Endothelial cell of umbilical vein (primary cell): ENCODE results near the gene VRK2. TPM values are rescaled to one million over a fixed set of nuclear protein-coding genes. Genes with fewer than 3 reads are reported as not detected.

Experiments used
- BruUV-seq: library from RNA; stranded (reverse); fragments of 400-500 nt; replicated peaks from 2 replicates; lab custom pipeline; 2021; lab: Mats Ljungman, UMichigan
- CTCF ChIA-PET: fragments of 300-600, 350-600 bp; sonication (Branson Sonifier 250); formaldehyde crosslinking; loops from one replicate; lab custom pipeline; 2021; ENCODE audit warnings: antibody characterized with exemption, inconsistent platforms; lab: Charles Lee
- POLR2A ChIA-PET: fragments of 300-600, 350-600 bp; sonication (Branson Sonifier 250); formaldehyde crosslinking; loops from one replicate; lab custom pipeline; 2021; ENCODE audit warnings: antibody characterized with exemption, inconsistent platforms; lab: Charles Lee
- DNase-seq: peaks from one replicate; pipeline ENCODE4 v3.0.0-alpha.2; 2011; ENCODE audit warnings: low read depth, low spot score
- FAIRE-seq: peaks from 2 replicates; lab custom pipeline; 2011; peaks lifted over from hg19 to GRCh38; lab: Jason Lieb, UNC
- H2AFZ ChIP-seq: 2 replicates; pipeline ENCODE4 v1.6.0; 2012; ENCODE audit warnings: low read depth, low read length, control low read depth, inconsistent platforms
- H3K27ac ChIP-seq: 2 replicates; pipeline ENCODE4 v1.5.1; 2011; ENCODE audit warnings: low read depth, mild to moderate bottlenecking, control low read depth, low read length, moderate library complexity; ENCODE audit not compliant: insufficient read depth
- H3K27me3 ChIP-seq, 2 experiments: 2 replicates each; pipeline versions ENCODE4 v1.6.0 to v1.6.1; 2011; ENCODE audit warnings: low read length in 2 of 2, mixed read lengths in 1 of 2; ENCODE audit not compliant: control insufficient read depth in 2 of 2, insufficient read depth in 2 of 2
- H3K36me3 ChIP-seq, 2 experiments: 2 replicates in 1 of 2; 3 replicates in 1 of 2; pipeline ENCODE4 v1.5.1; 2011; ENCODE audit warnings: low read length in 2 of 2, mild to moderate bottlenecking in 1 of 2, moderate library complexity in 1 of 2; ENCODE audit not compliant: control insufficient read depth in 2 of 2, insufficient read depth in 2 of 2; ENCODE audit errors: extremely low read depth in 1 of 2
- H3K4me1 ChIP-seq: 3 replicates; pipeline ENCODE4 v1.5.1; 2011; ENCODE audit warnings: mild to moderate bottlenecking, low read length; ENCODE audit not compliant: control insufficient read depth, insufficient read depth; ENCODE audit errors: extremely low read depth
- H3K4me2 ChIP-seq: 2 replicates; pipeline ENCODE4 v1.6.1; 2011; ENCODE audit warnings: low read length, control low read depth, mixed read lengths; ENCODE audit not compliant: insufficient read depth
- H3K4me3 ChIP-seq, 3 experiments: fragments of 200-600 bp in 1 of 3; sonication (generic), shearing (Covaris generic) in 1 of 3; replicated peaks in 1 of 3; 2 replicates each; pipeline ENCODE4 v1.5.1; 2011 to 2016; ENCODE audit warnings: control low read depth in 3 of 3, low read length in 3 of 3, mild to moderate bottlenecking in 2 of 3, inconsistent platforms in 1 of 3, low read depth in 1 of 3, moderate library complexity in 1 of 3; ENCODE audit not compliant: insufficient read depth in 1 of 3
- H3K79me2 ChIP-seq: 2 replicates; pipeline ENCODE4 v1.6.0; 2012; ENCODE audit warnings: low read length, inconsistent platforms; ENCODE audit not compliant: control insufficient read depth, insufficient read depth
- H3K9ac ChIP-seq: replicated peaks from 2 replicates; pipeline ENCODE3; 2011; ENCODE audit warnings: low read length, control low read depth; ENCODE audit not compliant: insufficient read depth; ENCODE audit errors: extremely low read depth
- H3K9me1 ChIP-seq: replicated peaks from 3 replicates; pipeline ENCODE4 v1.6.0; 2011; ENCODE audit warnings: mild to moderate bottlenecking, low read length; ENCODE audit not compliant: control insufficient read depth, insufficient read depth; ENCODE audit errors: extremely low read depth
- H3K9me3 ChIP-seq: replicated peaks from 2 replicates; pipeline ENCODE4 v1.5.1; 2012; ENCODE audit warnings: low read length, inconsistent platforms; ENCODE audit not compliant: control insufficient read depth, insufficient read depth
- H4K20me1 ChIP-seq: replicated peaks from 2 replicates; pipeline ENCODE3; 2011; ENCODE audit warnings: mild to moderate bottlenecking, low read length; ENCODE audit not compliant: control insufficient read depth, insufficient read depth; ENCODE audit errors: extremely low read depth
- CTCF ChIP-seq, 2 donors: IDR thresholded peaks; 1 replicate in 1 of 2; 2 replicates in 1 of 2; pipeline ENCODE4 v1.5.1; 2011; ENCODE audit warnings: low read length in 2 of 2, mild to moderate bottlenecking in 2 of 2, moderate library complexity in 2 of 2, control low read depth in 1 of 2, inconsistent platforms in 1 of 2, low read depth in 1 of 2; ENCODE audit not compliant: insufficient read depth in 1 of 2; ENCODE audit errors: extremely low read depth in 1 of 2
- EZH2 ChIP-seq: IDR thresholded peaks from 2 replicates; pipeline ENCODE4 v1.6.1; 2012; ENCODE audit warnings: borderline replicate concordance, low read depth, mild to moderate bottlenecking, moderate library complexity, low read length, inconsistent platforms; ENCODE audit not compliant: severe bottlenecking
- FOS ChIP-seq: IDR thresholded peaks from 2 replicates; pipeline ENCODE4 v1.6.1; 2011; ENCODE audit warnings: mild to moderate bottlenecking, low read length, moderate library complexity, borderline replicate concordance; ENCODE audit not compliant: insufficient read depth
- GATA2 ChIP-seq: IDR thresholded peaks from 2 replicates; pipeline ENCODE4 v1.7.0; 2011; ENCODE audit warnings: low read depth, mild to moderate bottlenecking, moderate library complexity, mixed read lengths, low read length; ENCODE audit not compliant: insufficient read length, insufficient read depth
- JUN ChIP-seq: IDR thresholded peaks from 2 replicates; pipeline ENCODE4 v1.6.1; 2011; ENCODE audit warnings: borderline replicate concordance, low read depth; ENCODE audit not compliant: insufficient read length, insufficient read depth
- MYC ChIP-seq: IDR thresholded peaks from one replicate; pipeline ENCODE4 v1.6.1; 2011; ENCODE audit warnings: mild to moderate bottlenecking, low read depth, low read length
- POLR2A ChIP-seq: IDR thresholded peaks from 2 replicates; pipeline ENCODE4 v1.6.1; 2012; ENCODE audit warnings: low read depth, mild to moderate bottlenecking, control low read depth, low read length
- POLR2AphosphoS5 ChIP-seq: IDR thresholded peaks from 2 replicates; pipeline ENCODE4 v1.6.1; 2012; ENCODE audit warnings: low read depth, mild to moderate bottlenecking, control low read depth, low read length, moderate library complexity; ENCODE audit not compliant: insufficient read depth
- dilution Hi-C: fragments of 300-500 bp; cut with MboI; formaldehyde crosslinking; loops from one replicate; pipeline ENCODE4 v1.15.0; 2019; ENCODE audit warnings: low sequenced_read_pairs; ENCODE audit not compliant: extremely low pct_ligation_motif_present
- intact Hi-C: fragments of 100-400 bp; cut with micrococcal nuclease; formaldehyde crosslinking; loops from one replicate; pipeline ENCODE4 v1.10.0; 2022
- polyA plus RNA-seq, 4 experiments: library from polyadenylated mRNA; depleted of rRNA in 3 of 4; stranded (reverse) in 3 of 4; unstranded in 1 of 4; fragments of >200 nt; gene quantifications; 2 replicates each; pipeline versions ENCODE4 v1.2.1 to v1.2.3, GENCODE V29; 2011 to 2012; ENCODE audit warnings: missing spikeins in 1 of 4
- total RNA-seq: library from RNA; stranded (reverse); gene quantifications from 2 replicates; pipeline ENCODE4 v1.2.3, GENCODE V29; 2021
- TF ChIP-seq, protein P1 (sequence below): IDR thresholded peaks from 2 replicates; pipeline ENCODE4 v1.6.1; 2011; ENCODE audit not compliant: insufficient read depth, insufficient read length

The VRK2 gene
- total and polyA plus RNA-seq, 2 donors (not counting 3 experiments of a cell fraction or from before 2014, with no cell fraction given), result 11.2 to 35.2 TPM

DNA sequence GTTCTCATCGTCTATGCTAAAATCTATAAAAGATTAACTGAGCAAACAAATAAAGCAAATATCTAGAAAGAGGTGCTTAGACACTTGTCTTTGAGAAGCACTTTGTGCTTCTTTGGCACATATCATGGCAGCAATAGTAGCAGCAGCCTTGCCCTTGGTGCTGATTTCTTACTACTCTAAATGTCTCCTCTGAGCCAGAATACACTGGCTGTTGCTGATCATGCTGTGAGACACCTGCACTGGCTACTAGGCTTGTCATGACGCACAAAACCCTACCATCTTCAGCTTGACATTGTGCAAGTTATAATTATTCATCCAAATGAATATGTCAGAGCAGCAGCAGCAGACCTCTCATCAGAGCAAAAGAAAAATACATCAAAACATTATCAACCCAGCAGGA, 147.9 kb downstream of the VRK2 start:
- Histone ChIP-seq H3K27ac (no peak overlapping the region), H3K9me3 (no peaks in the 10 kb centered on the region), H3K4me2 (no peak overlapping the region), H4K20me1 (no peaks in the 10 kb centered on the region), H3K9ac (no peak overlapping the region), H3K27me3 (no peaks in the 10 kb centered on the region), H3K4me3 (no peak overlapping the region), H3K36me3 (peaks cover 0 to 3% of the 10 kb centered on the region in 2 experiments), H3K9me1 (no peaks in the 10 kb centered on the region), H3K4me1 (no peaks in the 10 kb centered on the region), H3K79me2 (no peaks in the 10 kb centered on the region), H2AFZ (no peak overlapping the region)
- no TSS peak for BruUV-seq
- POLR2A ChIA-PET, result no interaction called here
- DNase-seq (no peak), FAIRE-seq (no peak)
- intact Hi-C loops (no loop called here), dilution Hi-C loops (no loop called here)
- TF ChIP-seq MYC (no peak), POLR2AphosphoS5 (no peak), EZH2 (no peak)
- CTCF ChIA-PET, result no interaction called here

DNA sequence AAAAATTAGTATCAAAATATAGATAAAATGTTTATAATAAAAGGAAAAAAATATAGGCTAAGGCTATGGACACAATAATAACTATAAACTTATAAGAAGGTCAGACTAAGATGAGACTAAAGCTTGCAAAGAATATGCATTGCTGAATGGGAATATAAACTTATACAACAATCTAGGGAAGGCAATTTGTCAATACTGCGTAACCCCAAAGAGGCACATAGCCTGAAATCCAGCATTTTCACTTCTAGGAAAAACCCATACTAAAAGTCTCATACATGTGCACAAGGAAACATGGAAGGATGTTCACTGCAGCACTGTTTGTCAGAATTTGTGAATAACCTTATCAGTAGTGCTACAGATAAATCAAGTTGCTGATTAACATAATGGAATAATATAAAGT, 149.1 kb downstream of the VRK2 start:
- Histone ChIP-seq H3K79me2 (no peaks in the 10 kb centered on the region), H3K4me1 (no peaks in the 10 kb centered on the region), H3K27ac (no peak overlapping the region), H4K20me1 (no peaks in the 10 kb centered on the region), H2AFZ (no peak overlapping the region), H3K27me3 (no peaks in the 10 kb centered on the region), H3K36me3 (peaks cover 0 to 3% of the 10 kb centered on the region in 2 experiments), H3K9me3 (no peaks in the 10 kb centered on the region), H3K9ac (no peak overlapping the region), H3K4me3 (no peak overlapping the region), H3K4me2 (no peak overlapping the region), H3K9me1 (no peaks in the 10 kb centered on the region)
- no TSS peak for BruUV-seq
- POLR2A ChIA-PET, result no interaction called here
- no peak for TF ChIP-seq POLR2AphosphoS5
- TF ChIP-seq GATA2, result no peak
- TF ChIP-seq, protein P1, sequence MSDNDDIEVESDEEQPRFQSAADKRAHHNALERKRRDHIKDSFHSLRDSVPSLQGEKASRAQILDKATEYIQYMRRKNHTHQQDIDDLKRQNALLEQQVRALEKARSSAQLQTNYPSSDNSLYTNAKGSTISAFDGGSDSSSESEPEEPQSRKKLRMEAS, result no peak
- no peak for TF ChIP-seq EZH2
- TF ChIP-seq CTCF (IDR thresholded peaks at IDR 0.05; ENCODE audit: extremely low read depth in 1 of 2, insufficient read depth in 1 of 2, low read depth in 1 of 2, low read length in 2 of 2), result no peak
- no peak for TF ChIP-seq FOS
- TF ChIP-seq JUN, result no peak
- no peak for TF ChIP-seq MYC
- no peak for TF ChIP-seq POLR2A
- intact Hi-C loops, result no loop called here
- DNase-seq (no peak), FAIRE-seq (no peak)
- CTCF ChIA-PET, result no interaction called here
- dilution Hi-C loops, result no loop called here
